Small intestine (tissue), 7 donors: ENCODE results near the gene NPY5R. TPM values are rescaled to one million over a fixed set of nuclear protein-coding genes. Genes with fewer than 3 reads are reported as not detected.
A peak's percentile ranks its signal among the peaks of the same experiment; 100 is the strongest.

ENCODE experiments used
- DNase-seq, 2 donors: peaks; one replicate each; pipeline versions ENCODE4 v3.0.0 to v3.0.0-alpha.2; 2013
- FAIRE-seq: peaks from 2 replicates; lab custom pipeline; 2012; peaks lifted over from hg19 to GRCh38; lab: Jason Lieb, UNC
- H3K27ac ChIP-seq, 3 donors: one replicate each; pipeline ENCODE4 v1.5.1; 2013; ENCODE audit warnings: low read length in 2 of 3, mild to moderate bottlenecking in 2 of 3, control low read depth in 1 of 3, inconsistent platforms in 1 of 3, low read depth in 1 of 3, moderate library complexity in 1 of 3
- H3K27me3 ChIP-seq, 3 donors: one replicate each; pipeline ENCODE4 v1.6.1; 2013; ENCODE audit warnings: low read length in 3 of 3, inconsistent platforms in 1 of 3; ENCODE audit not compliant: control insufficient read depth in 3 of 3, insufficient read depth in 3 of 3
- H3K36me3 ChIP-seq, 3 donors: one replicate each; pipeline ENCODE4 v1.6.1; 2013; ENCODE audit warnings: low read length in 3 of 3, inconsistent platforms in 1 of 3, low read depth in 1 of 3, mild to moderate bottlenecking in 1 of 3, moderate library complexity in 1 of 3; ENCODE audit not compliant: control insufficient read depth in 3 of 3, insufficient read depth in 2 of 3
- H3K4me1 ChIP-seq, 3 donors: one replicate each; pipeline ENCODE4 v1.6.1; 2013; ENCODE audit warnings: low read length in 2 of 3, inconsistent platforms in 1 of 3, low read depth in 1 of 3, mild to moderate bottlenecking in 1 of 3, moderate library complexity in 1 of 3; ENCODE audit not compliant: control insufficient read depth in 3 of 3, insufficient read depth in 2 of 3
- H3K4me3 ChIP-seq, 3 donors: one replicate each; pipeline ENCODE4 v1.5.1; 2013; ENCODE audit warnings: low read length in 3 of 3, control low read depth in 1 of 3, inconsistent platforms in 1 of 3, low read depth in 1 of 3, mild to moderate bottlenecking in 1 of 3, moderate library complexity in 1 of 3
- H3K9me3 ChIP-seq, 2 donors: one replicate each; pipeline ENCODE4 v1.6.1; 2013; ENCODE audit warnings: low read depth in 1 of 2, low read length in 1 of 2; ENCODE audit not compliant: control insufficient read depth in 2 of 2, insufficient read depth in 1 of 2
- WGBS, 3 donors: extraction: QIAGEN DNeasy Blood & Tissue Kit; methylation state at CpG; one replicate each; pipeline ENCODE4 v1.1.7; 2013; 5-methylcytosine and 5-hydroxymethylcytosine counted together
- polyA plus RNA-seq, 4 donors: library from polyadenylated mRNA; stranded (reverse) in 3 of 4; unstranded in 1 of 4; fragments of 200-250 nt in 3 of 4; fragments of 120-200 nt in 1 of 4; gene quantifications; one replicate each; pipeline versions ENCODE4 v1.2.1 to v1.2.3, GENCODE V29; 2013
- donor health status: healthy with polysubstance abuse.
- donor health status: control.
- donor health status: control.
- donor health status: Bipolar disorder and iron deficiency.
- donor health status: healthy.

The NPY5R gene
- polyA plus RNA-seq, 4 donors: 0.07 to 0.19 TPM; not detected in 2

- Histone ChIP-seq H3K9me3 (no peaks in the 10 kb centered on the region), H3K36me3 (no peaks in the 10 kb centered on the region), H3K4me3 (no peak overlapping the region), H3K4me1 (no peaks in the 10 kb centered on the region), H3K27me3 (no peaks in the 10 kb centered on the region), H3K27ac (no peak overlapping the region)
- no peak for FAIRE-seq
- no peak for DNase-seq
These were observed 51.4 kb downstream of the NPY5R start for GRCh38 chr4:163395055-163395454.

GRCh38 chr4:163395758-163396157, 52.1 kb downstream of the NPY5R start:
- FAIRE-seq (no peak), DNase-seq (peak; percentile 16 to 17)
- Histone ChIP-seq H3K4me3 (peak overlapping the region in 1 of 3 donors; percentile 14), H3K36me3 (no peaks in the 10 kb centered on the region), H3K27ac (no peak overlapping the region), H3K4me1 (no peaks in the 10 kb centered on the region), H3K9me3 (no peaks in the 10 kb centered on the region), H3K27me3 (no peaks in the 10 kb centered on the region)
- WGBS, 3 donors: 45 to 68% (median 49%) methylated on average over 5 of the region's 5 CpGs

GRCh38 chr4:163398238-163398637, 54.5 kb downstream of the NPY5R start:
- H3K27me3 ChIP-seq: no peaks in the 10 kb centered on the region
- no peaks in the 10 kb centered on the region for H3K36me3 ChIP-seq
- H3K9me3 ChIP-seq: no peaks in the 10 kb centered on the region
- H3K4me1 ChIP-seq: no peaks in the 10 kb centered on the region
- H3K4me3 ChIP-seq: no peak overlapping the region
- FAIRE-seq (no peak), DNase-seq (no peak)
- no peak overlapping the region for H3K27ac ChIP-seq

- DNase-seq (no peak), FAIRE-seq (no peak)
- 65 to 74% (median 70%) methylated on average over 4 of the region's 4 CpGs for WGBS, 3 donors
- Histone ChIP-seq H3K9me3 (no peaks in the 10 kb centered on the region), H3K4me1 (no peaks in the 10 kb centered on the region), H3K4me3 (no peak overlapping the region), H3K27ac (no peak overlapping the region), H3K36me3 (no peaks in the 10 kb centered on the region), H3K27me3 (no peaks in the 10 kb centered on the region)
These were observed 57.2 kb downstream of the NPY5R start for GRCh38 chr4:163400911-163401310.

Other genes starting within 250 kb of the NPY5R start
- 10 to 100 TPM in 1 of 4 donors, 1 to 10 TPM in 3; 1.8 to 18.3 (median 4.5) TPM for gene NAF1, start 177.0 kb upstream of the NPY5R start, polyA plus RNA-seq
- gene NPY1R, start 11.3 kb upstream of the NPY5R start, polyA plus RNA-seq: 1 to 10 TPM in 2 of 4 donors, under 1 TPM in 1, not detected in 1; 0.22 to 3.5 (median 1.5) TPM
- under 1 TPM in 1 of 4 donors, not detected in 3; 0.01 TPM for gene TKTL2, start 129.9 kb downstream of the NPY5R start, polyA plus RNA-seq
- 10 to 100 TPM in 2 of 4 donors, 1 to 10 TPM in 2; 3.8 to 25.3 (median 10.8) TPM for gene TMA16, start 150.8 kb downstream of the NPY5R start, polyA plus RNA-seq